Tibial nerve (tissue), 4 donors: ENCODE results near the gene TTC23.

Experiments
- EP300 ChIP-seq, 2 donors: sonication (generic); formaldehyde crosslinking; IDR thresholded peaks; one replicate each; pipeline ENCODE4 v1.6.1; 2017; ENCODE audit warnings: antibody characterized with exemption in 2 of 2, mild to moderate bottlenecking in 1 of 2
- POLR2A ChIP-seq, 2 donors: fragments of 450-650 bp; IDR thresholded peaks; one replicate each; pipeline ENCODE4 v1.6.1; 2017; ENCODE audit warnings: antibody characterized with exemption in 2 of 2, mild to moderate bottlenecking in 2 of 2, moderate library complexity in 2 of 2
- TF ChIP-seq, protein P1 (sequence below), 5 experiments: fragments of 200-600 bp in 3 of 5; fragments of 450-650 bp in 2 of 5; sonication (generic) in 3 of 5; IDR thresholded peaks; one replicate each; pipeline ENCODE4 v1.5.1; 2016 to 2019; ENCODE audit warnings: antibody characterized with exemption in 5 of 5, mild to moderate bottlenecking in 3 of 5, moderate library complexity in 2 of 5

DNA sequence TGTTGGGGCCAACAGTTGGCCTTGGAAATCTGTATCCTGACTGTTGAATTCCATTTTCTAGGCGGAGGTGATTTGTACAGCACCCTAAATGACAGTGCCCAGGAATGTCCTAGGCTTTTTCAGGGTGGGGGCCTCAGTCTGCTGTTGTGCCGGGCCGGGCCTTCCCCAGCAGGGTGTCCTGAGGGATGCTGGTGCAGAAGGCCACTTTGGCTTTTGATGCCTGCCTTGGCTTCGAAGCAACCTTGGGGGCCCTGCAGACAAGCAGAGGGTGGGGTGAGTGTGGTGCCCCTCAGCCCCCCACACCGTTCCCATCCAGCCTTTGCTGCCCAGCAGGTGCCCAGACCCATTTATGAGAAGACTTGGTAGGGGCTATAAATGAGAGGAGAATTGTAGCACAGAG, 111.5 kb downstream of the TTC23 start:
- no peak for TF ChIP-seq POLR2A (IDR thresholded peaks at IDR 0.05)
- TF ChIP-seq, protein P1, sequence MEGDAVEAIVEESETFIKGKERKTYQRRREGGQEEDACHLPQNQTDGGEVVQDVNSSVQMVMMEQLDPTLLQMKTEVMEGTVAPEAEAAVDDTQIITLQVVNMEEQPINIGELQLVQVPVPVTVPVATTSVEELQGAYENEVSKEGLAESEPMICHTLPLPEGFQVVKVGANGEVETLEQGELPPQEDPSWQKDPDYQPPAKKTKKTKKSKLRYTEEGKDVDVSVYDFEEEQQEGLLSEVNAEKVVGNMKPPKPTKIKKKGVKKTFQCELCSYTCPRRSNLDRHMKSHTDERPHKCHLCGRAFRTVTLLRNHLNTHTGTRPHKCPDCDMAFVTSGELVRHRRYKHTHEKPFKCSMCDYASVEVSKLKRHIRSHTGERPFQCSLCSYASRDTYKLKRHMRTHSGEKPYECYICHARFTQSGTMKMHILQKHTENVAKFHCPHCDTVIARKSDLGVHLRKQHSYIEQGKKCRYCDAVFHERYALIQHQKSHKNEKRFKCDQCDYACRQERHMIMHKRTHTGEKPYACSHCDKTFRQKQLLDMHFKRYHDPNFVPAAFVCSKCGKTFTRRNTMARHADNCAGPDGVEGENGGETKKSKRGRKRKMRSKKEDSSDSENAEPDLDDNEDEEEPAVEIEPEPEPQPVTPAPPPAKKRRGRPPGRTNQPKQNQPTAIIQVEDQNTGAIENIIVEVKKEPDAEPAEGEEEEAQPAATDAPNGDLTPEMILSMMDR (IDR thresholded peaks at IDR 0.05), result no peak
- TF ChIP-seq EP300 (IDR thresholded peaks at IDR 0.05), result no peak
